ENCODE results near the gene LCLAT1.

LCLAT1 gene

DNA sequence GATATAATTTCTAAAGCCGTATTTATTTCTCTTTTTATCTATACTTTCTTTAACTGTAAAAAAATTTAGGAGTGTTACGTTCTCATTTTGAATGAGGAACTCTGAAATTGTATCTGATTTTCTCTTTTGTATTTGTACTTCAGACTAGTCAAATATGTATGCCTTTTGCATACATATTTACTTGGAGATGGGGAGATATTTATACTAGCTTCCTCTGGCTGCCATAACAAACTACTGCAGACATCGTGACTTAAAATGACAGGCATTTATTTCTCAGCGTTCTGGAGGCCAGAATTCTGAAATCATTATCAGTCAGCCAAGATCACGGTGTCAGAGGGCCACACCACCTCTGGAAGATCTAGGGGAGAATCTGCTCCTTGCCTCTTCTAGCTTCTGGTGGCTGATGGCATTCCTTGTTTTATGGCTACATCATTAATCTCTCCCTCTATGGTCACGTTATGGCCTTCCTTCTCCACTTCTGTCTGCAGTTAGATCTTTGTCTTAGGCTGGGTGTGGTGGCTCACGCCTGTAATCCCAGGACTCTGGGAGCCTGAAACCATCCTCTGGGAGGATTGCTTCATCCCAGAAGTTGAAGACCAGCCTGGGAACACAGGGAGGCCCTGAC lies 8.2 kb downstream of the LCLAT1 start:
- Histone ChIP-seq H3K9me3 (ENCODE audit: insufficient read depth, low read length) (no peaks in the 10 kb centered on the region; the same call in 1 of the 2 replicates), H3K4me3 (ENCODE audit: insufficient read length, low read depth) (no peak overlapping the region), H3K36me3 (ENCODE audit: insufficient read depth, insufficient read length, low read length) (peaks cover 1% of the 10 kb centered on the region), H3K27me3 (ENCODE audit: insufficient read depth, insufficient read length) (no peaks in the 10 kb centered on the region), H3K9ac (ENCODE audit: insufficient read length, low read depth) (no peak overlapping the region), H3K4me1 (ENCODE audit: insufficient read depth, insufficient read length) (peaks cover 3% of the 10 kb centered on the region)
- TF ChIP-seq SUZ12 (IDR thresholded peaks at IDR 0.05; ENCODE audit: extremely low read depth, insufficient read depth, insufficient read length): no peak
- no peak for TF ChIP-seq ZNF274 (IDR thresholded peaks at IDR 0.05; ENCODE audit: low read depth, low read length)
- TF ChIP-seq YY1 (IDR thresholded peaks at IDR 0.05; ENCODE audit: insufficient read depth, insufficient read length): no peak
- no peak for DNase-seq (ENCODE audit: low read depth, low spot score)

DNA sequence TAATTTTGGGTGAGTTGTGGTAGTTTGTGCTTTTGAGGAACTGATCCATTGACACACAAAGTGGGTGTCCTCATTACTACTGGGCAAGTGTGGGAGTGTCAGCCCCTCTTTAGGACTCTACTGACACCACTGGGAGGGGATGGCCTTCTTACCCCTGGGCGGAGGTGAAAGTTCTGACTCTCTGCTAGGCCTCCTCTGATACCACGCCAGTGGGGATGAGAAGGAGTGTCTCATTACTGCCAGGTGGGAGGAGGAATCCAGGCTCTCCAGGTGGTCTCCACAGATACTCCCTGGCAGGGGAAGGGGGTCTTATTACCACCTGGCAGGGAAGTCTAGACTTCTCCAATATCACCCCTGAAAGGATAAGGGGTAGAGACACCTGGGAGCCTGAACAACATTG lies 9.1 kb downstream of the LCLAT1 start:
- DNase-seq (ENCODE audit: low read depth, low spot score): no peak
- no peak overlapping the region for H3K4me3 ChIP-seq (ENCODE audit: insufficient read length, low read depth)
- H3K36me3 ChIP-seq (ENCODE audit: insufficient read depth, insufficient read length, low read length): no peaks in the 10 kb centered on the region
- no peaks in the 10 kb centered on the region; the same call in 1 of the 2 replicates for H3K9me3 ChIP-seq (ENCODE audit: insufficient read depth, low read length)
- no peaks in the 10 kb centered on the region for H3K27me3 ChIP-seq (ENCODE audit: insufficient read depth, insufficient read length)
- no peak overlapping the region for H3K9ac ChIP-seq (ENCODE audit: insufficient read length, low read depth)
- no peak for TF ChIP-seq SUZ12 (IDR thresholded peaks at IDR 0.05; ENCODE audit: extremely low read depth, insufficient read depth, insufficient read length)
- no peak for TF ChIP-seq ZNF274 (IDR thresholded peaks at IDR 0.05; ENCODE audit: low read depth, low read length)
- no peak for TF ChIP-seq YY1 (IDR thresholded peaks at IDR 0.05; ENCODE audit: insufficient read depth, insufficient read length)
- peaks cover 3% of the 10 kb centered on the region for H3K4me1 ChIP-seq (ENCODE audit: insufficient read depth, insufficient read length)

DNA sequence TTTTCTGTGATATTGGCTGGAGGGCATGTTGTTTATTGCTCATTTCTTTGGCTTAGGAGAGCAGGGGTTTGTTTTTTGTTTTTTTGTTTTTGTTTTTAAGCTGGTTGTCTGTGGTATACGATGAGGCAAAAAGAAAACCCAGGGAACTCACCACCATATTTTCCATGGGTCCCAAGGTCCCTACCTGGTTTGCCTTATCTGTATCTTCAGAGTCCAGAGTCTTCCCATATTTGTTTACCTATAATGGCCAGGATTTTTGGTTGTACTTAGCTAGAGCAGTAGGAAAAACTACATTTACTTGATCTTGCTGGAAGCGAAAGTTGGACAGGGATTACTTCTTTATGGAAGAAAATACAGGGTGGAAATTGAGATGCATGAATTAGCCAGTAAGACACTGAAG lies 9.5 kb downstream of the LCLAT1 start:
- Histone ChIP-seq H3K9ac (ENCODE audit: insufficient read length, low read depth) (no peak overlapping the region), H3K9me3 (ENCODE audit: insufficient read depth, low read length) (no peaks in the 10 kb centered on the region; the same call in 1 of the 2 replicates), H3K36me3 (ENCODE audit: insufficient read depth, insufficient read length, low read length) (no peaks in the 10 kb centered on the region), H3K4me1 (ENCODE audit: insufficient read depth, insufficient read length) (peaks cover 3% of the 10 kb centered on the region), H3K27me3 (ENCODE audit: insufficient read depth, insufficient read length) (no peaks in the 10 kb centered on the region), H3K4me3 (ENCODE audit: insufficient read length, low read depth) (no peak overlapping the region)
- DNase-seq (ENCODE audit: low read depth, low spot score): no peak
- no peak for TF ChIP-seq ZNF274 (IDR thresholded peaks at IDR 0.05; ENCODE audit: low read depth, low read length)
- TF ChIP-seq SUZ12 (IDR thresholded peaks at IDR 0.05; ENCODE audit: extremely low read depth, insufficient read depth, insufficient read length): no peak
- TF ChIP-seq YY1 (IDR thresholded peaks at IDR 0.05; ENCODE audit: insufficient read depth, insufficient read length): no peak

DNA sequence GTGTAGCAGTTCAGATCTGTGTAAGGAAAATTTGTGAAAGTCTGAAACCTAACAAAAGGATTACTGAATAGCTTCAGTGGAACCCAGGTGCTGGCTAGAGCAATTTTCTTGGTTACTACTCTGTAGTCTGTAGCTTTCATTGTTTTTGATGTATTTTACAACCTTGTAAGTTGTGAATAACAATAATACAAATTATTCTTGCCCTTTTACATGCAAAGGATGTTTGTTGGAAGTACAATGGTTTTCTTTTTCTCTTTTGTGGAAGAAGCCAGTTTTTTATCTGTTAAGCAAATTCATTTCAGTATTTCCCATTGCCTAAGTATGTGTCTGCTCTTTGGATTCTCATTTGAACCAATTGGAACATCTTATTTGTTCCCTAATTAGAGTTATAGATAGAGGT lies 10.2 kb downstream of the LCLAT1 start:
- no peak for DNase-seq (ENCODE audit: low read depth, low spot score)
- no peaks in the 10 kb centered on the region for H3K27me3 ChIP-seq (ENCODE audit: insufficient read depth, insufficient read length)
- H3K36me3 ChIP-seq (ENCODE audit: insufficient read depth, insufficient read length, low read length): no peaks in the 10 kb centered on the region
- peaks cover 3% of the 10 kb centered on the region for H3K4me1 ChIP-seq (ENCODE audit: insufficient read depth, insufficient read length)
- H3K9ac ChIP-seq (ENCODE audit: insufficient read length, low read depth): no peak overlapping the region
- TF ChIP-seq ZNF274 (IDR thresholded peaks at IDR 0.05; ENCODE audit: low read depth, low read length) (no peak), YY1 (IDR thresholded peaks at IDR 0.05; ENCODE audit: insufficient read depth, insufficient read length) (no peak), SUZ12 (IDR thresholded peaks at IDR 0.05; ENCODE audit: extremely low read depth, insufficient read depth, insufficient read length) (no peak)
- no peaks in the 10 kb centered on the region; the same call in 1 of the 2 replicates for H3K9me3 ChIP-seq (ENCODE audit: insufficient read depth, low read length)
- H3K4me3 ChIP-seq (ENCODE audit: insufficient read length, low read depth): no peak overlapping the region

DNA sequence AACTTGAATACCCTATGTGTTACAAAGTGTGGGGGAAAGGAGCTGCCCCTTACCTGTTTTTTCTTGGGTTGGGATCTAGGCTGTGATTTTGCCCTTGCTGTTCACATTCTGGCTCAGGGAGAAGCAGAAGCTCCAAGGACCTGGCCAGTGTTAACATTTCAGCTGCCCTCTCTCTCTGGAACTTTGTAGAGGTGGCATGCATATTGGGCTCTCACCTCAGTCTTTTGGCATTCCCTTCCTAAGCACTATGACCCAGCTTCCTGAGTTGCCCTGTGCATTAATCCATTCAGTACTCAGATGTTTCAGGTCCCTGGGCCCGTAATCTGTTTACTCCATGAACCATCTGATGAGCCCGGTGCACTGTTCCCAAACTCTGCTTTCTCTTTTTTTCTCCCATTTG lies 12.1 kb downstream of the LCLAT1 start:
- no peaks in the 10 kb centered on the region; the same call in 1 of the 2 replicates for H3K9me3 ChIP-seq (ENCODE audit: insufficient read depth, low read length)
- no peak overlapping the region for H3K9ac ChIP-seq (ENCODE audit: insufficient read length, low read depth)
- H3K36me3 ChIP-seq (ENCODE audit: insufficient read depth, insufficient read length, low read length): no peaks in the 10 kb centered on the region
- no peaks in the 10 kb centered on the region for H3K27me3 ChIP-seq (ENCODE audit: insufficient read depth, insufficient read length)
- H3K4me3 ChIP-seq (ENCODE audit: insufficient read length, low read depth): no peak overlapping the region
- H3K4me1 ChIP-seq (ENCODE audit: insufficient read depth, insufficient read length): peaks cover 3% of the 10 kb centered on the region
- TF ChIP-seq SUZ12 (IDR thresholded peaks at IDR 0.05; ENCODE audit: extremely low read depth, insufficient read depth, insufficient read length) (no peak), YY1 (IDR thresholded peaks at IDR 0.05; ENCODE audit: insufficient read depth, insufficient read length) (no peak), ZNF274 (IDR thresholded peaks at IDR 0.05; ENCODE audit: low read depth, low read length) (no peak)
- DNase-seq (ENCODE audit: low read depth, low spot score): no peak

DNA sequence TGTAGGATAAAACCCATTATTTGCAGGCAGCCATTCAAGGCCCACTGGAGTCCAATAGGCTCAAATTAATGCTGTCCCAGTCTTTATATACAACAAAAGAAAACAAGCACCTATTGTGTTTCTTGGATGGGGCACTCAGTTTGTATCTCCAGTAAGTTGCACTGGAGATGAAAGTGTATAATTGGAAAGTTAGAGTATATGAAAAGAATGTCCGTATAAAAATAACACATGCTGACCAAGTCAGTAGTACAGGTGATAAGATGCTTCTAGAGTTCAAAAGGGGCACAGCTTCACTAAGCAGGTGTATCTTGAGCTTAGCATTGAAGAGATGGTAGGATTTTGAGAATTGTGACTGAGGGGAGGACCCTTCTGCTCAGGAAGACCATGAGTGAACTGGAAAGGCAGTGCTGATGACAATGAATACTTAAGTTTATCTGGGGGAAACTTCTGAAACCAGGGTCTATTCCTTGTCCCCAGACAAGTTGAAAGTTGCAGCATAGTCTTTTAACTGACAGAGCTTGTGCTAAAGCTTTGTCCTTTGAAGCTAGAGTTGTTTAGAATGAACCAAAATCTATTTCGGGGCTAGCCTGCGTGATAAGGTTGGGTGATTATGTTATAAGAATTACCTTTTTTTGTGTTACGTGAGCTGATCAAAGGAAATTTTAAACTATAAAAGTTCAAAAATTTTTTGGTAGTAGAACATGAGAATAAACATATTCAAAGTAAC lies 15.2 kb downstream of the LCLAT1 start:
- Histone ChIP-seq H3K4me3 (ENCODE audit: insufficient read length, low read depth) (no peak overlapping the region), H3K9ac (ENCODE audit: insufficient read length, low read depth) (no peak overlapping the region), H3K4me1 (ENCODE audit: insufficient read depth, insufficient read length) (no peaks in the 10 kb centered on the region), H3K36me3 (ENCODE audit: insufficient read depth, insufficient read length, low read length) (no peaks in the 10 kb centered on the region), H3K27me3 (ENCODE audit: insufficient read depth, insufficient read length) (no peaks in the 10 kb centered on the region), H3K9me3 (ENCODE audit: insufficient read depth, low read length) (no peaks in the 10 kb centered on the region; the same call in 1 of the 2 replicates)
- no peak for DNase-seq (ENCODE audit: low read depth, low spot score)
- TF ChIP-seq SUZ12 (IDR thresholded peaks at IDR 0.05; ENCODE audit: extremely low read depth, insufficient read depth, insufficient read length) (no peak), YY1 (IDR thresholded peaks at IDR 0.05; ENCODE audit: insufficient read depth, insufficient read length) (no peak), ZNF274 (IDR thresholded peaks at IDR 0.05; ENCODE audit: low read depth, low read length) (no peak)

DNA sequence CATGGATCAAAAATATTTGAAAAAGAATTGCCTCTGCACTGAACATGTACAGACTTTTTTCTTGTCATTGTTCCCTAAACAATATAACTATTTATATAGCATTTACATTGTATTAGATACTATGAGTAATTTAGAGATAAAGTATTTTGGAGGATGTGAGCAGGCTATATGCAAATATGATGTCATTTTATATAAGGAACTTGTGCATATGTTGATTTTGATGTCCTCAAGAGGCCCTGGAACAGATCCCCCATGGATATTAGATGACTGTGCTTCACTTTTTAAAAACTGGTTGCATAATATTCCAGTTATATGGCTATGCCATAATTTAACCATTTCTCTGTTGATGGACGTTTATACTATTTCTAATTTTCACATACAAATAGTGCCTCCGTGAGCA lies 16.5 kb downstream of the LCLAT1 start:
- no peaks in the 10 kb centered on the region for H3K4me1 ChIP-seq (ENCODE audit: insufficient read depth, insufficient read length)

More for the DNA sequence above, 16.5 kb downstream of the LCLAT1 start:
- Histone ChIP-seq H3K4me3 (ENCODE audit: insufficient read length, low read depth) (no peak overlapping the region), H3K27me3 (ENCODE audit: insufficient read depth, insufficient read length) (no peaks in the 10 kb centered on the region), H3K9me3 (ENCODE audit: insufficient read depth, low read length) (no peaks in the 10 kb centered on the region), H3K9ac (ENCODE audit: insufficient read length, low read depth) (no peak overlapping the region), H3K36me3 (ENCODE audit: insufficient read depth, insufficient read length, low read length) (no peaks in the 10 kb centered on the region)
- no peak for DNase-seq (ENCODE audit: low read depth, low spot score)
- TF ChIP-seq SUZ12 (IDR thresholded peaks at IDR 0.05; ENCODE audit: extremely low read depth, insufficient read depth, insufficient read length) (no peak), ZNF274 (IDR thresholded peaks at IDR 0.05; ENCODE audit: low read depth, low read length) (no peak), YY1 (IDR thresholded peaks at IDR 0.05; ENCODE audit: insufficient read depth, insufficient read length) (no peak)
